H9 (cell line): ENCODE measurements around the gene PFDN1. TPM values are rescaled to one million over a fixed set of nuclear protein-coding genes. Genes with fewer than 3 reads are reported as not detected.

Experiments used
- DNase-seq: peaks from one replicate; pipeline ENCODE4 v3.0.0-alpha.2; 2017
- H2AFZ ChIP-seq: one replicate; pipeline ENCODE4 v1.6.1; 2013; ENCODE audit warnings: mild to moderate bottlenecking, low read length, control low read depth, moderate library complexity
- H2AK5ac ChIP-seq: 2 replicates; pipeline ENCODE4 v1.6.1; 2013; ENCODE audit warnings: low read length, control low read depth, mixed read lengths; ENCODE audit not compliant: insufficient read length
- H2BK120ac ChIP-seq: one replicate; pipeline ENCODE4 v1.6.1; 2013; ENCODE audit warnings: low read depth, mild to moderate bottlenecking, low read length, control low read depth, inconsistent platforms; ENCODE audit not compliant: poor library complexity, severe bottlenecking
- H2BK12ac ChIP-seq: 2 replicates; pipeline ENCODE4 v1.6.1; 2013; ENCODE audit warnings: low read length, control low read depth, mixed read lengths, low read depth; ENCODE audit not compliant: insufficient read length
- H2BK15ac ChIP-seq: 2 replicates; pipeline ENCODE4 v1.6.1; 2013; ENCODE audit warnings: low read depth, low read length, control low read depth
- H2BK20ac ChIP-seq: one replicate; pipeline ENCODE4 v1.6.1; 2013; ENCODE audit warnings: low read depth, mild to moderate bottlenecking, low read length, control low read depth, inconsistent platforms; ENCODE audit not compliant: poor library complexity, severe bottlenecking
- H2BK5ac ChIP-seq: 2 replicates; pipeline ENCODE4 v1.6.1; 2013; ENCODE audit warnings: low read length, control low read depth, mixed read lengths; ENCODE audit not compliant: insufficient read length
- H3K14ac ChIP-seq: 2 replicates; pipeline ENCODE4 v1.6.1; 2013; ENCODE audit warnings: low read length, control low read depth; ENCODE audit not compliant: insufficient read depth
- H3K18ac ChIP-seq: 2 replicates; pipeline ENCODE4 v1.6.1; 2013; ENCODE audit warnings: low read depth, mild to moderate bottlenecking, mixed read lengths, low read length, control low read depth; ENCODE audit not compliant: insufficient read length
- H3K23ac ChIP-seq: 2 replicates; pipeline ENCODE4 v1.6.1; 2013; ENCODE audit warnings: low read length, control low read depth, mixed read lengths, low read depth; ENCODE audit not compliant: insufficient read length
- H3K23me2 ChIP-seq: 2 replicates; pipeline ENCODE4 v1.6.1; 2013; ENCODE audit warnings: low read depth, mild to moderate bottlenecking, mixed read lengths, low read length, control low read depth; ENCODE audit not compliant: insufficient read length, poor library complexity, severe bottlenecking
- H3K27ac ChIP-seq: 2 replicates; pipeline ENCODE4 v1.5.1; 2013; ENCODE audit warnings: low read length, control low read depth, mixed read lengths, low read depth; ENCODE audit not compliant: insufficient read length
- H3K27me3 ChIP-seq: 2 replicates; pipeline ENCODE4 v1.6.1; 2013; ENCODE audit warnings: low read length, control low read depth, inconsistent platforms; ENCODE audit not compliant: insufficient read depth
- H3K4ac ChIP-seq: 2 replicates; pipeline ENCODE4 v1.6.1; 2013; ENCODE audit warnings: low read depth, mild to moderate bottlenecking, control low read depth, inconsistent platforms, low read length, moderate library complexity
- H3K4me1 ChIP-seq: 2 replicates; pipeline ENCODE4 v1.6.1; 2013; ENCODE audit warnings: low read length, control low read depth, inconsistent platforms; ENCODE audit not compliant: insufficient read depth
- H3K4me2 ChIP-seq: 2 replicates; pipeline ENCODE4 v1.6.1; 2013; ENCODE audit warnings: low read length, control low read depth, mixed read lengths; ENCODE audit not compliant: insufficient read length, insufficient read depth
- H3K56ac ChIP-seq: 2 replicates; pipeline ENCODE4 v1.6.1; 2013; ENCODE audit warnings: low read depth, mild to moderate bottlenecking, mixed read lengths, low read length, control low read depth; ENCODE audit not compliant: insufficient read length
- H3K79me1 ChIP-seq: 2 replicates; pipeline ENCODE4 v1.6.1; 2013; ENCODE audit warnings: low read depth, mild to moderate bottlenecking, moderate library complexity, low read length, control low read depth, inconsistent platforms; ENCODE audit not compliant: insufficient read depth, poor library complexity, severe bottlenecking
- H3K79me2 ChIP-seq: 2 replicates; pipeline ENCODE4 v1.6.1; 2013; ENCODE audit warnings: low read length, control low read depth, inconsistent platforms; ENCODE audit not compliant: insufficient read depth
- H3K9ac ChIP-seq: 2 replicates; pipeline ENCODE4 v1.6.1; 2013; ENCODE audit warnings: low read length, control low read depth, mixed read lengths; ENCODE audit not compliant: insufficient read length; ENCODE audit errors: extremely low read depth
- H3K9me3 ChIP-seq: one replicate; pipeline ENCODE4 v1.6.1; 2013; ENCODE audit warnings: low read depth, low read length, inconsistent platforms; ENCODE audit not compliant: control insufficient read depth
- H3T11ph ChIP-seq: one replicate; pipeline ENCODE4 v1.6.1; 2013; ENCODE audit warnings: mild to moderate bottlenecking, low read length, control low read depth, inconsistent platforms
- H4K20me1 ChIP-seq: one replicate; pipeline ENCODE4 v1.6.1; 2013; ENCODE audit not compliant: control insufficient read depth, insufficient read length, insufficient read depth
- H4K5ac ChIP-seq: 2 replicates; pipeline ENCODE4 v1.6.1; 2013; ENCODE audit warnings: low read depth, mild to moderate bottlenecking, mixed read lengths, low read length, control low read depth; ENCODE audit not compliant: insufficient read length
- H4K8ac ChIP-seq: replicated peaks from 2 replicates; pipeline ENCODE4 v1.6.1; 2013; ENCODE audit warnings: low read length, control low read depth, mixed read lengths, low read depth; ENCODE audit not compliant: insufficient read length
- H4K91ac ChIP-seq: 2 replicates; pipeline ENCODE4 v1.6.1; 2013; ENCODE audit warnings: low read depth, mild to moderate bottlenecking, moderate library complexity, mixed read lengths, low read length, control low read depth; ENCODE audit not compliant: insufficient read length
- H3K27ac Mint-ChIP-seq, 3 experiments: 2 replicates in 2 of 3; 3 replicates in 1 of 3; pipeline ENCODE4 v1.8.0; 2020 to 2021; ENCODE audit warnings: mixed read lengths in 3 of 3, mild to moderate bottlenecking in 1 of 3, moderate library complexity in 1 of 3
- H3K27me3 Mint-ChIP-seq: 2 replicates; pipeline ENCODE4 v1.8.0; 2021; ENCODE audit warnings: low read depth, mild to moderate bottlenecking, moderate library complexity, mixed read lengths
- H3K36me3 Mint-ChIP-seq, 3 experiments: 2 replicates in 2 of 3; 3 replicates in 1 of 3; pipeline ENCODE4 v1.8.0; 2020 to 2021; ENCODE audit warnings: low read depth in 3 of 3, mixed read lengths in 3 of 3; ENCODE audit not compliant: insufficient read depth in 1 of 3
- H3K4me1 Mint-ChIP-seq, 2 experiments: 2 replicates each; pipeline ENCODE4 v1.8.0; 2020; ENCODE audit warnings: mixed read lengths in 2 of 2
- H3K4me3 Mint-ChIP-seq, 2 experiments: 2 replicates in 1 of 2; 3 replicates in 1 of 2; pipeline ENCODE4 v1.8.0; 2020 to 2021; ENCODE audit warnings: mild to moderate bottlenecking in 2 of 2, mixed read lengths in 2 of 2, moderate library complexity in 1 of 2
- H3K9me3 Mint-ChIP-seq, 2 experiments: 2 replicates in 1 of 2; 3 replicates in 1 of 2; pipeline ENCODE4 v1.8.0; 2020; ENCODE audit warnings: mild to moderate bottlenecking in 2 of 2, mixed read lengths in 2 of 2, moderate library complexity in 1 of 2
- WGBS: extraction: QIAGEN DNeasy Blood & Tissue Kit; methylation state at CpG from one replicate; pipeline ENCODE4 v1.1.7; 2013; ENCODE audit warnings: missing lambda C conversion rate, low lambda C conversion rate, mixed read lengths; ENCODE audit not compliant: insufficient read length; ENCODE audit errors: extremely low coverage; 5-methylcytosine and 5-hydroxymethylcytosine counted together
- total RNA-seq: library from RNA; stranded (reverse); gene quantifications from 2 replicates; pipeline ENCODE4 v1.2.1, GENCODE V29; 2021
- TF ChIP-seq, protein P1 (sequence below): fragments of 200-600 bp; sonication (generic); conservative IDR thresholded peaks from 3 replicates; pipeline ENCODE4 v1.8.0; 2021; ENCODE audit warnings: antibody characterized with exemption, mild to moderate bottlenecking

Gene PFDN1
- total RNA-seq, 1 experiment from 2014 or later = 58.3 TPM

DNA sequence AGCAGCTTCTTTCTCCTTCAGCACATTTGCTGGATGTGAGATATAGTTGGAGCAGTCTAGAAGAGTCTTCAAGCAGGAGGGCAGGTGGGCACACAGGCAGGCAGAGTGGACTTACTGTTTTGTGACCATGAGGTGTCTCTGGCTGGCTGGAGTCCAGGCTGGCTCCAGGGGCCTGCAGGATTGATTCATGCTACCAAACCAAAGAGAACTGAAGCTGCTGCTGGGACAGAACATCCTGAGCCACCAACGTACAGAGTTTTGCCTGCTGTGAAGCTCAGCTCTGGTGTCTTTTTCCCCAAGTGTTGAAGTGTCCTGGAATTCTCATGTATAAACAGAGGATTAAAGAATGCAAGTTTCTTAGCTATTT lies 82.2 kb downstream of the PFDN1 start:
- Histone ChIP-seq H2BK120ac (no peak overlapping the region), H2AK5ac (no peak overlapping the region), H3K4me2 (no peak overlapping the region), H4K8ac (no peak overlapping the region), H3K23ac (no peak overlapping the region), H2BK5ac (no peak overlapping the region), H3K4ac (no peak overlapping the region; the same call in 1 of the 2 replicates), H4K20me1 (no peaks in the 10 kb centered on the region), H4K5ac (no peak overlapping the region), H3K18ac (no peak overlapping the region), H2BK12ac (no peak overlapping the region), H3K14ac (no peak overlapping the region), H3K27ac (no peak overlapping the region), H2BK20ac (no peak overlapping the region), H3K79me1 (no peaks in the 10 kb centered on the region), H3K9me3 (no peaks in the 10 kb centered on the region), H4K91ac (no peak overlapping the region), H3T11ph (no peak overlapping the region), H3K27me3 (no peaks in the 10 kb centered on the region), H2BK15ac (no peak overlapping the region), H3K56ac (no peak overlapping the region), H3K79me2 (no peaks in the 10 kb centered on the region), H3K23me2 (no peaks in the 10 kb centered on the region), H3K4me1 (no peaks in the 10 kb centered on the region; the same call in 1 of the 2 replicates), H3K9ac (no peak overlapping the region), H2AFZ (no peak overlapping the region)
- Mint-ChIP-seq H3K9me3 (no peaks in the 10 kb centered on the region), H3K4me1 (peaks cover 15 to 17% of the 10 kb centered on the region in 2 experiments), H3K4me3 (no peak overlapping the region), H3K27ac (no peak overlapping the region), H3K36me3 (no peaks in the 10 kb centered on the region), H3K27me3 (no peaks in the 10 kb centered on the region)
- no peak for DNase-seq
- no CpG with 5 or more reads among the region's 1 CpG for WGBS
- TF ChIP-seq, protein P1, sequence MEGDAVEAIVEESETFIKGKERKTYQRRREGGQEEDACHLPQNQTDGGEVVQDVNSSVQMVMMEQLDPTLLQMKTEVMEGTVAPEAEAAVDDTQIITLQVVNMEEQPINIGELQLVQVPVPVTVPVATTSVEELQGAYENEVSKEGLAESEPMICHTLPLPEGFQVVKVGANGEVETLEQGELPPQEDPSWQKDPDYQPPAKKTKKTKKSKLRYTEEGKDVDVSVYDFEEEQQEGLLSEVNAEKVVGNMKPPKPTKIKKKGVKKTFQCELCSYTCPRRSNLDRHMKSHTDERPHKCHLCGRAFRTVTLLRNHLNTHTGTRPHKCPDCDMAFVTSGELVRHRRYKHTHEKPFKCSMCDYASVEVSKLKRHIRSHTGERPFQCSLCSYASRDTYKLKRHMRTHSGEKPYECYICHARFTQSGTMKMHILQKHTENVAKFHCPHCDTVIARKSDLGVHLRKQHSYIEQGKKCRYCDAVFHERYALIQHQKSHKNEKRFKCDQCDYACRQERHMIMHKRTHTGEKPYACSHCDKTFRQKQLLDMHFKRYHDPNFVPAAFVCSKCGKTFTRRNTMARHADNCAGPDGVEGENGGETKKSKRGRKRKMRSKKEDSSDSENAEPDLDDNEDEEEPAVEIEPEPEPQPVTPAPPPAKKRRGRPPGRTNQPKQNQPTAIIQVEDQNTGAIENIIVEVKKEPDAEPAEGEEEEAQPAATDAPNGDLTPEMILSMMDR = no peak
